Measurements from ENCODE around the gene VWA2.

DNA sequence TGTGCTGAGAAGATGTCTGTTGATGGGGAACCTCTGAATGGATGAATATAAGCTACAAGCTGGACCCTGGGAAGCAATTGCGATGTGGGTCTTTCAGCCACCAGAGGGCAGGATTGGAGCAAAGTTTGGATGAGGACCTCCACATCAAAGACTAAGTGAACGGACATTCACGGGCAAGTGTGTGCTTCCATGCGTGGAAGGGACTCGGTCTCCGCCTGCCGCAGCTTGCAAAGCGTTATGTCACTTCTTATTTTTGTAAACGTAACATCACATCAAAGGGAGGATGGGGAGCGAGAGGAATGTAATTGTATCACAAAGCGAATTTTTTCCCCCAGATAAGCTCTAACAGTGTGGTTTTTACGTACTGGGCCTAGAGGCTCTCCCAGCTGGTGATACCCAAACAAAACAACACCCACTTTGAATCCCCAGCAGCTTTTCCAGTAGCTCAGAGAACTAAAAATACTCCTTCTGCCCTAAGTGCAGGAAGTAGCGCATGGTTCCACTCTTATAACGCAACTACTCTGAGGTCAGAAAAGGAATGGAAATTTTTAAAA lies 65.0 kb downstream of the VWA2 start:
- TF ChIP-seq, protein P1, sequence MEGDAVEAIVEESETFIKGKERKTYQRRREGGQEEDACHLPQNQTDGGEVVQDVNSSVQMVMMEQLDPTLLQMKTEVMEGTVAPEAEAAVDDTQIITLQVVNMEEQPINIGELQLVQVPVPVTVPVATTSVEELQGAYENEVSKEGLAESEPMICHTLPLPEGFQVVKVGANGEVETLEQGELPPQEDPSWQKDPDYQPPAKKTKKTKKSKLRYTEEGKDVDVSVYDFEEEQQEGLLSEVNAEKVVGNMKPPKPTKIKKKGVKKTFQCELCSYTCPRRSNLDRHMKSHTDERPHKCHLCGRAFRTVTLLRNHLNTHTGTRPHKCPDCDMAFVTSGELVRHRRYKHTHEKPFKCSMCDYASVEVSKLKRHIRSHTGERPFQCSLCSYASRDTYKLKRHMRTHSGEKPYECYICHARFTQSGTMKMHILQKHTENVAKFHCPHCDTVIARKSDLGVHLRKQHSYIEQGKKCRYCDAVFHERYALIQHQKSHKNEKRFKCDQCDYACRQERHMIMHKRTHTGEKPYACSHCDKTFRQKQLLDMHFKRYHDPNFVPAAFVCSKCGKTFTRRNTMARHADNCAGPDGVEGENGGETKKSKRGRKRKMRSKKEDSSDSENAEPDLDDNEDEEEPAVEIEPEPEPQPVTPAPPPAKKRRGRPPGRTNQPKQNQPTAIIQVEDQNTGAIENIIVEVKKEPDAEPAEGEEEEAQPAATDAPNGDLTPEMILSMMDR (IDR thresholded peaks at IDR 0.05) = peak; percentile 80
- no peak for TF ChIP-seq EZH2 (IDR thresholded peaks at IDR 0.05; ENCODE audit: borderline replicate concordance, insufficient read depth, low read depth, low read length, poor library complexity, severe bottlenecking)

All from B cell (primary cell).